HEK293T (cell line): Measurements from ENCODE around the gene IFT52.

ENCODE experiments used
- BHLHE40 ChIP-seq: fragments of 450-650 bp; IDR thresholded peaks from 2 replicates; pipeline ENCODE4 v1.6.1; 2016; ENCODE audit warnings: mild to moderate bottlenecking, moderate library complexity, borderline replicate concordance
- ELF4 ChIP-seq: fragments of 450-650 bp; IDR thresholded peaks from 2 replicates; pipeline ENCODE4 v1.6.1; 2017; ENCODE audit warnings: antibody characterized with exemption
- FOXA1 ChIP-seq: fragments of 450-650 bp; IDR thresholded peaks from 2 replicates; pipeline ENCODE4 v1.6.1; 2016; ENCODE audit warnings: mild to moderate bottlenecking
- FOXK2 ChIP-seq: fragments of 450-650 bp; IDR thresholded peaks from 2 replicates; pipeline ENCODE4 v1.6.1; 2016; ENCODE audit warnings: mild to moderate bottlenecking
- HDGF ChIP-seq: fragments of 450-650 bp; IDR thresholded peaks from 2 replicates; pipeline ENCODE4 v1.6.1; 2017; ENCODE audit warnings: antibody characterized with exemption, borderline replicate concordance
- LEF1 ChIP-seq: fragments of 450-650 bp; IDR thresholded peaks from 2 replicates; pipeline ENCODE4 v1.6.1; 2017; ENCODE audit warnings: mild to moderate bottlenecking, borderline replicate concordance
- NFRKB ChIP-seq: fragments of 450-650 bp; IDR thresholded peaks from 2 replicates; pipeline ENCODE4 v1.6.1; 2016; ENCODE audit warnings: mild to moderate bottlenecking, moderate library complexity
- SP1 ChIP-seq: fragments of 450-650 bp; IDR thresholded peaks from 2 replicates; pipeline ENCODE4 v1.6.1; 2017
- TARDBP ChIP-seq: fragments of 450-650 bp; IDR thresholded peaks from 2 replicates; pipeline ENCODE4 v1.6.1; 2016
- ZNF384 ChIP-seq: fragments of 450-650 bp; IDR thresholded peaks from 2 replicates; pipeline ENCODE4 v1.6.1; 2016

DNA sequence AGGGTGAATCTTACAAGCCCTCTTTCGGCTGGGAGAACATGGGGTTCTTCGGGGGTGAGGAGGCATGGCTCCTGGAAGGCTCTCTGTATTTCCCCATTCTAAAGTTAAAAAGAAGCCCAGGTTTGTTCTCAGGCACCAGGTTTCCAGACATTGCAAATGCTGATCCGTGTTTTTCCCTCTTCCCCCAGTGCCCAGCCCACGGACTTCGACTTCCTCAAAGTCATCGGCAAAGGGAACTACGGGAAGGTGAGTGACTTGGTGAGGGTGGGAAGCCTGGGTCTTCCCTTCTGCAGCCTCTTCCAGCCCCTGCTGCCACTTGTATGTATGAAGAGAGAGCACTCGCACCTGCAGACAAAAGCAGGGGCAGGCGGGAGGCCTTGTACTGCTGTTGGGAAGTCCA lies 23.3 kb upstream of the IFT52 start:
- TF ChIP-seq ELF4 (no peak), SP1 (no peak), BHLHE40 (no peak), FOXA1 (no peak), TARDBP (no peak), HDGF (no peak), FOXK2 (no peak), ZNF384 (no peak), NFRKB (no peak), LEF1 (no peak)
